ENCODE results near the gene SCN8A.

SCN8A gene

DNA sequence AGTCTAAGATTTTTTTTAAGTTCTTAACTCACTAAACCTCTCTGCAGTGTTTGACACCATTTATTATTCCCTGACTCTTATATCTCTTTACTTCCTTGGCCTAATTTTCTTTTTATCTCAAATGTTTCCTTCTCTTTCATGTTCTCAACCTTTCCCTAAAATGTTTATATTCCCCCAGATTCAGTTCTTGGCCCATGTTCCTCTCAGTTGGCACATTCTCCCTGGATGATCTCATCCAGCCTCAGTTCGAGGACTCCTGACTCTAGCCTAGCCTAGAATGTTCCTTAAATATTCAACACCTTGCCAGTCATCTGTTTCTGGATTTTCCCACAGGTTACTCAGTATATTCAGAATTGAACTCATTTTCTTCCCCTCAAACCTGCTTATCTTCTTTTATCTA lies 81.3 kb downstream of the SCN8A start:
- DNase-seq (ENCODE audit: low spot score), result no peak

GRCh38 chr12:51675071-51675803 lies 84.2 kb downstream of the SCN8A start:
- DNase-seq (ENCODE audit: low spot score), result no peak

DNA sequence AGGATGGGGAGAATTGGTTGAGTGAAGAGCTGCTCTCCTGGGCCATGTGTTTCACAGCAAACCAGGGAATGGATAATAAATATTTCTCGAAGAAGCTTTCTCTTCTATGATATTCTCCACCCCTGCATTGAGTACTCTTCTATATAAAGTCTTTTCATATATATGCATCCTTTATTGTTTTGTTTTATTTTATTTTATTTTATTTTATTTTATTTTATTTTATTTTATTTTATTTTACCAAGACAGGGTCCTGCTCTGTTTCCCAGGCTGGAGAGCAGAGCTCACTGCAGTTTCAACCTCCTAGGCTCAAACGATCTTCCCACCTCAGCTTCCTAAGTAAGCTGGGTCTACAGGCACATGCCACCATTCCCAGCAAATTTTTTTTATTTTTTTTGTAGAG lies 85.8 kb downstream of the SCN8A start:
- DNase-seq (ENCODE audit: low spot score), result no peak

DNA sequence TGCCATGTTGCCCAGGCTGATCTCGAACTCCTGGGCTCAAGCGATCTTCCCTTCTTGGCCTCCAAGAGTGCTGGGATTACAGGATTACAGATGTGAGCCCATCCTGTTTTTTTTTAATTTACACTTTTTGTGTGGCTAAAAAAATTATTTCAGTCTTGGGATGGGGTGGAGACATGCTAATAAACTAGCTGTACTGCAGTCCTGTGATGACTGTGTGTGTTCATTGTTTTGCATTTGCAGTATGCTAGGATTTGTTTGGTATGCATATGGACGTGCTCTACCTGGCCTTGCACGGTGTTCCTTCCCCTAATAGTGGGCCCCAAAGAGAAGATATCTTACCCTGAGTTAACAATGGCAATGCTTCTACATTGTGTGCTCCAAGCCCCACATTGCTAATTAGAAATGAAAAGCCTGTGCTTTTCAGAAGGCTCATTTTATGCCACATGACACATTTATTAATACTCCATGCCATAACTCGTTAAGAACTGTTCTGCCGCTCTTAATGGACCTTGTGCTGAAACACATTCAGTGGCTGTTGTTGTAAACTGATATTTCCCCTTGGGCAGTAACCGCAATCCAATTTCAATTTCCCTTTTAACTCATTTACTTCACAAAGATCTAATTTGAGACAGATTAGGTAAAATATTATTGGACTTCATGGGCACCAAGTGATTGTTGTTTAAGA lies 86.4 kb downstream of the SCN8A start:
- DNase-seq (ENCODE audit: low spot score), result no peak

GRCh38 chr12:51678086-51678724 lies 87.2 kb downstream of the SCN8A start:
- peak; percentile 8 for DNase-seq (ENCODE audit: low spot score)

DNA sequence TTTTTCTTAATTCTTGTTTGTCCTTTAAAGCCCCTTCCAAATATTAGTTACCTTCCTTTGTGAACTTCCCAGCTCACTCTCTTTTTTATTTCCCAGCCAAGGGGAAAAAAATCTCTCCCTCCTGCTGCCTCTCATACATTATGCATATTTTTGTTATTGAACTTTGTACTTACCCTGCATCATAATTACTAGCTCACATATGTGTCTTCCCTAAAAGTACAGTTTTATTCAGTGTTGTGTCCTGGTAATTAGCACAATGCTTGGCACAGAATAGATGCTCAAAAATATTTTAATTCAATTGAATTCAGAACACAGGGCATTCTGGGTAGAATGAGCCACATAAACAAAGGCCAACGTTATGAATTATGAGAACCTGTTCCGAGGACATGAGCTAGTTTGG lies 91.9 kb downstream of the SCN8A start:
- no peak for DNase-seq (ENCODE audit: low spot score)

- DNase-seq (ENCODE audit: low spot score), result no peak
These were observed 92.8 kb downstream of the SCN8A start for GRCh38 chr12:51683763-51684357.

DNA sequence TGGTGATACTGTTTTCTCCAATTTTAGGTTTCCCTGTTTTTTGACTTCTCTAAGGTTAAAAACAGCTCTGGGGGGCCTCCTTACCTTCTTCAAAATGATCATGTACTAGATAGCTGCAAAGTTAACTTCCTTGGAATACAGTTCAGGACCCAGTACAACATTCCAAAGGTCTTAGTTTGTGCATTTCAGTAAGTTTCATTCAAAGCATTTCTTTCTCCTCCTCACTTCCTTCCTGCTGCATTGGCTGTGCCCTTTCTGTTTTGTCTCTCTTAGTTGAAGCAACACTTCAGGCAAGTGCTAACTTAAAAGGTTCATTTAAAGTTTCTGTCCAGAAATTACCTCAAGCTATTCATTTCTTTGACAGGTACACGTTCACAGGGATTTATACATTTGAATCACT lies 95.7 kb downstream of the SCN8A start:
- DNase-seq (ENCODE audit: low spot score), result no peak

DNA sequence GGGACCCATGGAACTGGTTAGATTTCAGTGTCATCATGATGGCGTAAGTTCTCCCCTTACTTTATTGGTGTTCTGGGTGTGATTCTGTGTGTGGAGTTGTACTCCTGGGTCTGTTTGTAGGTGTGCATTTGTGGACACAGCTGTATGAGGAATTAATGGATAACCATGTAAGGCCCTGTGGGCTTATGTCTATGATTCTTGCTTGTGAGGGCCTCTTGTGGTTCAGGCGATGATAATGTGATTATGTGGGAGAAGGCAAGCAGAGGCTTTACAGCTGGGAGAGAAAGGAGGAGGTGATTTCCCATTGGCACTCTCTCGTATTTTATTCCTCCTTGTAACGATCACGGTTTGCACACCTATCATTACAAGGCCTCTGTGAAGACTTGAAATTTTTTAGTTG lies 96.1 kb downstream of the SCN8A start:
- no peak for DNase-seq (ENCODE audit: low spot score)

GRCh38 chr12:51687614-51688013 lies 96.6 kb downstream of the SCN8A start:
- DNase-seq (ENCODE audit: low spot score), result no peak

GRCh38 chr12:51689983-51690382 lies 99.0 kb downstream of the SCN8A start:
- no peak for DNase-seq (ENCODE audit: low spot score)

- DNase-seq (ENCODE audit: low spot score), result no peak
These were observed 101.0 kb downstream of the SCN8A start for GRCh38 chr12:51692016-51692415.

DNA sequence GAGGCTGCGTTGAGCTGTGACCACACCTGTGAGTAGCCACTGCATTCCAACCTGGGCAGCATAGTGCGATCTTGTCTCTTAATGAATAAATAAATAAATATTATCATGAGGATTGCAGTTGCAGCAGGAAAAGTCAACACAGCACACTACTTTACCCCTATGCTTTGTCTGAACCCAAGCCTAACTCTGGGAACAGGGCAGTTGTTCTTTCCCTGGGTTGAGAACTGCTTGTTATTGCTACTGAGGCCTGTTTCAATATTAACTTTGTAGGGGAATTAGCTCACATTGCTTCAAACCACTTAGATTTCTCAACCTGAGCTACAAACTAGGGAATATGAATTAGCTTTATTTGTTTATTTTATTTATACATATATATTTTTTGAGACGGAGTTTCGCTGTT lies 102.5 kb downstream of the SCN8A start:
- DNase-seq (ENCODE audit: low spot score), result no peak

DNA sequence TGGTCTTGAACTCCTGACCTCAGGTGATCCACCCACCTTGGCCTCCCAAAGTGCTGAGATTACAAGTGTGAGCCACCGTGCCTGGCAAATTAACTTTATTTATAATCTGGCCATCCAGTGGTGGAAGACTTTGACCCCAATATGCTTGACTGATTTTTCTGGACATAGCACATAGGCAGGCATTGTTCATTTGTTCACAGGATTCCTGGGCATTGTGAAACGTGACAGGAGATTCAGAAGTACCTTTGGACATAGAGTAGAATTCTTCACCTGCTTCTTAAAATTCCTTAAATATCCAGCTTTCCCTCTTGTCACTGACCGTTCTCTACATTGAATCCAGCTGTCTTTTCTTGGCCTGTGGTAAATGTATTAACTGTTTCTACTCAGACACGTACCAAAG lies 103.1 kb downstream of the SCN8A start:
- DNase-seq (ENCODE audit: low spot score), result no peak

DNA sequence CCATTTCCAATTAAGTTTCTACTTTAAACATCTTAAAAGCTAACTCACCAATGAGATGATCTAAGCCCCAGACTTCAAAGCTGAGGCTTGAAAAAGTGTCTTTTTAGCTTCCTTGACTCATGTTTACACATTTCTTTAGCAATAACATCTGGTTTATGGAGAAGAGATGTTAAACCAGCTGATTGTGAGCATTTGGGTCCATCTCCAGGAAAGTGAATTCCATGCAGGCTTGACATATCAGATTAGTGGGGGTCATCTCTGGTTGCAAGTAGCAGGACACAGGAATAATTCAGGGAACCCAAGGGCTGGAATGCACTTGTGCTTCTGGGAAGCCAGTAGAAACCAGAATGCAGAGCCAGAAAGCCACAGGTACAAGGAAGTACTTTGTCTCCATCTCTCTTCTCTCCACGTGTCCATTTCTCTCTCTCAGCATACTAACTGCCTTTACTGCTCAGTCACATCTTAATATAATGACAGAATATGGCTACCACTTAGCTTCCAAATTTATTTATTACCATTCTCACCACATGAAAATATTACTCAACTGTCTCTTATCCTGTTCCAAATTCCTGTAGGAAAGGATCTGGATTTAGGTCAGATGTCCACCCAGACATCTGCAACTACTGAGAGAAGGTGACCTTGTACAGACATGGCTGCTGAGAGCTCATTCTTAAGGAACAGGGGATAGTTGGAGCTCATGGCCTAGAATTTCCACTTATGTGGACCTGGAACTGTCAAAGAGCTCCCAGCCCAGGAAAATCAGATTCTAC lies 104.4 kb downstream of the SCN8A start:
- DNase-seq (ENCODE audit: low spot score), result no peak

- DNase-seq (ENCODE audit: low spot score), result no peak
These were observed 108.2 kb downstream of the SCN8A start for GRCh38 chr12:51699219-51699618.

- no peak for DNase-seq (ENCODE audit: low spot score)
These were observed 109.9 kb downstream of the SCN8A start for GRCh38 chr12:51700887-51701286.

- no peak for DNase-seq (ENCODE audit: low spot score)
These were observed 111.6 kb downstream of the SCN8A start for GRCh38 chr12:51702587-51702986.

DNA sequence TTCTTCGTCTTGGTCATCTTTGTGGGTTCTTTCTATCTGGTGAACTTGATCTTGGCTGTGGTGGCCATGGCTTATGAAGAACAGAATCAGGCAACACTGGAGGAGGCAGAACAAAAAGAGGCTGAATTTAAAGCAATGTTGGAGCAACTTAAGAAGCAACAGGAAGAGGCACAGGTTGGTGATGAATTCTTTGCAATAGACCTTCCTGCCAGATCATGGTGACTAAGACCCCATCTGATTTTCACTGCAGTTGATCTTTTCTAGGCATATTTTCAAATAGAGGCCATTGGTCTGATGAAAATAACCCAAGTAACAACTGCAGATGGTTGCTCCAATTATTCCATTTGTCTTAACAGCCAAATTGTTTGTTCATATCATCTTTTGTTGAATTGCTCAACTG lies 114.4 kb downstream of the SCN8A start:
- DNase-seq (ENCODE audit: low spot score), result no peak

DNA sequence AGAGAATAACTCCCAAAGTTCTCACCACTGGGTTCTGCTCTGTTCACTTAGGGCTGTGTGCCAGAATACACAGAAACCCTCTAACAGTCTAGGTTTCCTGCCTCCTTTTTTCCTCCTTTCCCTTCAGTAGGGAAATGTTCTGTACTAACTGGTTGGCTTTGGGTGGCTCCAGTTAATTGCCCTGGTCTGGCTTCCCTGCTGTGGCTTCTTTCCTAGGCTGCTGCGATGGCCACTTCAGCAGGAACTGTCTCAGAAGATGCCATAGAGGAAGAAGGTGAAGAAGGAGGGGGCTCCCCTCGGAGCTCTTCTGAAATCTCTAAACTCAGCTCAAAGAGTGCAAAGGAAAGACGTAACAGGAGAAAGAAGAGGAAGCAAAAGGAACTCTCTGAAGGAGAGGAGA lies 115.2 kb downstream of the SCN8A start:
- no peak for DNase-seq (ENCODE audit: low spot score)

- no peak for DNase-seq (ENCODE audit: low spot score)
These were observed 123.6 kb downstream of the SCN8A start for GRCh38 chr12:51714666-51715065.

GRCh38 chr12:51717326-51717925 lies 126.4 kb downstream of the SCN8A start:
- no peak for DNase-seq (ENCODE audit: low spot score)

Measured in CD4-positive, alpha-beta T cell treated with Interleukin-15 for 4 hours (primary cell).